Small intestine (tissue), 16 donors: ENCODE results near the gene ZNF684. TPM values are rescaled to one million over a fixed set of nuclear protein-coding genes. Genes with fewer than 3 reads are reported as not detected.
"Not testable (repeated sequence)": the region's sequence is repeated elsewhere in the genome, so short reads cannot be mapped to it uniquely, and the experiment has no call there.

ENCODE experiments used
- DNase-seq, 2 donors: peaks; one replicate each; pipeline versions ENCODE4 v3.0.0 to v3.0.0-alpha.2; 2013
- FAIRE-seq: peaks from 2 replicates; lab custom pipeline; 2012; peaks lifted over from hg19 to GRCh38; lab: Jason Lieb, UNC
- H3K27ac ChIP-seq, 3 donors: one replicate each; pipeline ENCODE4 v1.5.1; 2013; ENCODE audit warnings: low read length in 2 of 3, mild to moderate bottlenecking in 2 of 3, control low read depth in 1 of 3, inconsistent platforms in 1 of 3, low read depth in 1 of 3, moderate library complexity in 1 of 3
- H3K27me3 ChIP-seq, 3 donors: one replicate each; pipeline ENCODE4 v1.6.1; 2013; ENCODE audit warnings: low read length in 3 of 3, inconsistent platforms in 1 of 3; ENCODE audit not compliant: control insufficient read depth in 3 of 3, insufficient read depth in 3 of 3
- H3K36me3 ChIP-seq, 3 donors: one replicate each; pipeline ENCODE4 v1.6.1; 2013; ENCODE audit warnings: low read length in 3 of 3, inconsistent platforms in 1 of 3, low read depth in 1 of 3, mild to moderate bottlenecking in 1 of 3, moderate library complexity in 1 of 3; ENCODE audit not compliant: control insufficient read depth in 3 of 3, insufficient read depth in 2 of 3
- H3K4me1 ChIP-seq, 3 donors: one replicate each; pipeline ENCODE4 v1.6.1; 2013; ENCODE audit warnings: low read length in 2 of 3, inconsistent platforms in 1 of 3, low read depth in 1 of 3, mild to moderate bottlenecking in 1 of 3, moderate library complexity in 1 of 3; ENCODE audit not compliant: control insufficient read depth in 3 of 3, insufficient read depth in 2 of 3
- H3K4me3 ChIP-seq, 3 donors: one replicate each; pipeline ENCODE4 v1.5.1; 2013; ENCODE audit warnings: low read length in 3 of 3, control low read depth in 1 of 3, inconsistent platforms in 1 of 3, low read depth in 1 of 3, mild to moderate bottlenecking in 1 of 3, moderate library complexity in 1 of 3
- H3K9me3 ChIP-seq, 2 donors: one replicate each; pipeline ENCODE4 v1.6.1; 2013; ENCODE audit warnings: low read depth in 1 of 2, low read length in 1 of 2; ENCODE audit not compliant: control insufficient read depth in 2 of 2, insufficient read depth in 1 of 2
- WGBS, 3 donors: extraction: QIAGEN DNeasy Blood & Tissue Kit; methylation state at CpG; one replicate each; pipeline ENCODE4 v1.1.7; 2013; 5-methylcytosine and 5-hydroxymethylcytosine counted together
- long read RNA-seq, 10 donors: transcript quantifications; one replicate each; lab custom pipeline, GENCODE V29; 2026
- polyA plus RNA-seq, 4 donors: library from polyadenylated mRNA; stranded (reverse) in 3 of 4; unstranded in 1 of 4; fragments of 200-250 nt in 3 of 4; fragments of 120-200 nt in 1 of 4; gene quantifications; one replicate each; pipeline versions ENCODE4 v1.2.1 to v1.2.3, GENCODE V29; 2013
- donor health status: healthy with polysubstance abuse.
- donor health status: control.
- donor health status: control.
- donor health status: Bipolar disorder and iron deficiency.
- donor health status: healthy.

Gene ZNF684
- polyA plus RNA-seq = 1 to 10 TPM; 2.2 to 4.4 (median 2.4) TPM
- long read RNA-seq, donor 1 = 0 reads
- long read RNA-seq, donor 2 = 0 reads
- long read RNA-seq, donor 3, partial matches to known transcripts = 0 of 4 reads
- long read RNA-seq, donor 3, other reads (novel, unspliced or antisense) = 0 of 4 reads
- long read RNA-seq, donor 4, partial matches to known transcripts = 0 of 1 reads
- long read RNA-seq, donor 4, other reads (novel, unspliced or antisense) = 0 of 1 reads
- long read RNA-seq, donor 5 = 0 reads
- long read RNA-seq, donor 6, partial matches to known transcripts = 0 of 2 reads
- long read RNA-seq, donor 6, other reads (novel, unspliced or antisense) = 0 of 2 reads
- long read RNA-seq, donor 7 = 0 reads
- long read RNA-seq, donor 8 = 0 reads
- long read RNA-seq, donor 9 = 0 reads
- long read RNA-seq, donor 10, partial matches to known transcripts = 0 of 1 reads
- long read RNA-seq, donor 10, other reads (novel, unspliced or antisense) = 0 of 1 reads

GRCh38 chr1:40531381-40532061, at the start of gene ZNF684:
TSS of gene ZNF684 (plus strand) at chr1:40531637. CDS start at chr1:40533167, 1,530 bp downstream.
- H3K27me3 ChIP-seq = no peaks in the 10 kb centered on the region
- 0% methylated on average over 35 of the region's 35 CpGs for WGBS, 3 donors
- H3K9me3 ChIP-seq = no peaks in the 10 kb centered on the region
- DNase-seq = peak; percentile 96 to 98
- H3K36me3 ChIP-seq = no peaks in the 10 kb centered on the region
- peak within 1 kb of the TSS; percentile 73 to 83 (median 74) for H3K27ac ChIP-seq
- H3K4me3 ChIP-seq = peak within 1 kb of the TSS; percentile 43 to 80 (median 70)
- FAIRE-seq = no peak
- H3K4me1 ChIP-seq = no peaks in the 10 kb centered on the region

DNA sequence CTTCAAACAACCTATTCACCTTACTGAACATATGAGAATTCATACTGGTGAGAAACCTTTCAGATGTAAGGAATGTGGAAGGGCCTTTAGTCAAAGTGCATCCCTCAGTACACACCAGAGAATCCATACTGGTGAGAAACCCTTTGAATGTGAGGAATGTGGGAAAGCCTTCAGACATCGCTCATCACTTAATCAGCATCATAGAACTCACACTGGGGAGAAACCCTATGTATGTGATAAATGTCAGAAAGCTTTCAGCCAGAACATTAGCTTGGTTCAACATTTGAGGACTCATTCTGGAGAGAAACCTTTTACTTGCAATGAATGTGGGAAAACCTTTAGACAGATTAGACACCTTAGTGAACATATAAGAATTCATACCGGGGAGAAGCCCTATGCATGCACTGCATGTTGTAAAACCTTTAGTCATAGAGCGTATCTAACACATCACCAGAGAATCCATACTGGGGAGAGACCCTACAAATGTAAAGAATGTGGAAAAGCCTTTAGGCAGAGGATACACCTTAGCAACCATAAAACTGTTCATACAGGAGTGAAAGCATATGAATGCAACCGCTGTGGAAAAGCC, 36.0 kb upstream of the ZNF684 start:
- H3K27ac ChIP-seq = no peak overlapping the region
- H3K4me1 ChIP-seq = no peaks in the 10 kb centered on the region
- no peaks in the 10 kb centered on the region for H3K27me3 ChIP-seq
- peaks cover 5 to 45% of the 10 kb centered on the region in 2 donors for H3K9me3 ChIP-seq
- FAIRE-seq (no peak), DNase-seq (peak in 1 of 2 donors; percentile 18)
- no peak overlapping the region for H3K4me3 ChIP-seq
- peaks cover 3 to 14% (median 5%) of the 10 kb centered on the region in 3 donors for H3K36me3 ChIP-seq
- WGBS, 3 donors = 94 to 99% (median 95%) methylated on average over 4 of the region's 4 CpGs

DNA sequence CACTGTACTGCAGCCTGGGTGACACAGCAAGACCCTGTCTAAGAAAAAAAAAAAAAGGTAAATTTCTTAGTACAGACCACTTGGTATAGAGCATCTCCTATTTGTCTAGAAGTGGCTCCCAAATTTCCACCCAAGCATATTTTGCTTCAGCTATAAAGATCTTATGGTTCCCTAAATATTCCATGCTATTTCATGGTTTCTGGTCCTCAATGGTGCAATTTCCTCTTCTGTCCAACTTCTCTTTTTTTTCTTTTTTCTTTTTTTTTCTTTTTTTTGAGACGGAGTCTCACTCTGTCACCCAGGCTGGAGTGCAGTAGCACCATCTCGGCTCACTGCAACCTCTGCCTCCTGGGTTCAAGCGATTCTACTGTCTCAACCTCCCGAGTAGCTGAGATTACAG, 28.8 kb upstream of the ZNF684 start:
- 94 to 97% (median 96%) methylated on average over 4 of the region's 4 CpGs for WGBS, 3 donors
- FAIRE-seq, H3K4me1 ChIP-seq, H3K4me3 ChIP-seq, H3K36me3 ChIP-seq, DNase-seq, H3K27ac ChIP-seq, H3K27me3 ChIP-seq: not testable (repeated sequence)
- H3K9me3 ChIP-seq = peaks cover 4 to 66% of the 10 kb centered on the region in 2 donors

DNA sequence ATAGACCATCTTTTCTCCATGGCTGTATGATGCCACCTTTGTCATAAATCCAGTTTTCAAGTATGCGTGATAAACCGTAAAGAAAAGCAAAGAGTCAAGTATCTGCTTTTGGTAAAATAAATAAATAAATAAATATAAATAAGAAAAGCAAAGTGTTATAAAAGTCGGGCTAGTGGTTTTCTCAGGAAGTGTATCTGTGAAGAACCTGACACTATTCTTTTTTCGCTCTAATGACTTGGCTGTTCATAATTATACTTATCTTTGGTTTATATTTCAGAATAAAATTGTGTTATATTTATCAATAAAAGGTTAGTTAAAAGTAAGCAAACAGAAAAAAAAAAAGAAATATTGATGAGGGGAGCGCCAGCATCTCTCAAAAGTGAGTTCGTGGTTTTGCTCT, 23.5 kb upstream of the ZNF684 start:
- Histone ChIP-seq H3K27me3 (no peaks in the 10 kb centered on the region), H3K4me3 (peak overlapping the region; percentile 20 to 97 (median 80)), H3K27ac (peak overlapping the region in 2 of 3 donors; percentile 73 to 74), H3K36me3 (no peaks in the 10 kb centered on the region), H3K9me3 (peaks cover 2 to 35% of the 10 kb centered on the region in 2 donors), H3K4me1 (no peaks in the 10 kb centered on the region)
- DNase-seq = no peak
- FAIRE-seq = no peak
- 63 to 70% (median 65%) methylated on average over 6 of the region's 6 CpGs for WGBS, 3 donors

- WGBS, 3 donors = 1% methylated on average over 68 to 76 of the region's 76 CpGs
- FAIRE-seq (no peak), DNase-seq (peak; percentile 77 to 85)
- Histone ChIP-seq H3K36me3 (no peaks in the 10 kb centered on the region), H3K27me3 (no peaks in the 10 kb centered on the region), H3K27ac (peak within 1 kb of the TSS; percentile 73 to 75 (median 74)), H3K4me3 (peak within 1 kb of the TSS; percentile 73 to 97 (median 80)), H3K9me3 (peaks cover 1 to 30% of the 10 kb centered on the region in 2 donors), H3K4me1 (no peaks in the 10 kb centered on the region)
Observed at GRCh38 chr1:40508375-40509341, 22.8 kb upstream of the ZNF684 start, which contains the start of gene EXO5. TSS of gene EXO5 (plus strand) at chr1:40508767. CDS start at chr1:40514545, 5,778 bp downstream.

- Histone ChIP-seq H3K27me3 (no peaks in the 10 kb centered on the region), H3K36me3 (peaks cover 0 to 11% (median 6%) of the 10 kb centered on the region in 3 donors), H3K27ac (no peak overlapping the region), H3K9me3 (peaks cover 0 to 75% of the 10 kb centered on the region in 2 donors), H3K4me1 (no peaks in the 10 kb centered on the region), H3K4me3 (no peak overlapping the region)
- 75 to 92% (median 81%) methylated on average over 2 of the region's 2 CpGs for WGBS, 3 donors
- no peak for DNase-seq
- FAIRE-seq = no peak
Observed at GRCh38 chr1:40519517-40519916, 11.9 kb upstream of the ZNF684 start.

GRCh38 chr1:40530735-40531380, 579 bp upstream of the ZNF684 start:
- Histone ChIP-seq H3K36me3 (no peaks in the 10 kb centered on the region), H3K9me3 (peaks cover 0 to 3% of the 10 kb centered on the region in 2 donors), H3K27me3 (no peaks in the 10 kb centered on the region), H3K4me3 (peak overlapping the region; percentile 41 to 80 (median 70)), H3K4me1 (no peaks in the 10 kb centered on the region), H3K27ac (peak overlapping the region; percentile 39 to 83 (median 74))
- 25 to 35% (median 31%) methylated on average over 5 of the region's 5 CpGs for WGBS, 3 donors
- no peak for FAIRE-seq
- DNase-seq = no peak
